Breast epithelium (tissue), 3 donors: ENCODE measurements around the gene GNB1L.

Experiments used
- CTCF ChIP-seq, 3 donors: fragments of 450-650 bp; IDR thresholded peaks; one replicate each; pipeline ENCODE4 v1.5.1; 2016 to 2017; ENCODE audit warnings: antibody characterized with exemption in 3 of 3, mild to moderate bottlenecking in 3 of 3, moderate library complexity in 3 of 3
- POLR2A ChIP-seq: fragments of 450-650 bp; IDR thresholded peaks from one replicate; pipeline ENCODE4 v1.6.1; 2016; ENCODE audit warnings: antibody characterized with exemption, mild to moderate bottlenecking, moderate library complexity
- POLR2AphosphoS5 ChIP-seq, 3 donors: sonication (generic); formaldehyde crosslinking; IDR thresholded peaks; one replicate each; pipeline ENCODE4 v1.6.1; 2017; ENCODE audit warnings: antibody characterized with exemption in 3 of 3

GRCh38 chr22:19775496-19776325 is 79.0 kb downstream of the GNB1L start:
- TF ChIP-seq CTCF (IDR thresholded peaks at IDR 0.05) = no peak
- TF ChIP-seq POLR2A = no peak
- TF ChIP-seq POLR2AphosphoS5 (IDR thresholded peaks at IDR 0.05) = no peak
